ENCODE measurements around the gene STAT1.
A peak's percentile ranks its signal among the peaks of the same experiment; 100 is the strongest.

Gene STAT1

DNA sequence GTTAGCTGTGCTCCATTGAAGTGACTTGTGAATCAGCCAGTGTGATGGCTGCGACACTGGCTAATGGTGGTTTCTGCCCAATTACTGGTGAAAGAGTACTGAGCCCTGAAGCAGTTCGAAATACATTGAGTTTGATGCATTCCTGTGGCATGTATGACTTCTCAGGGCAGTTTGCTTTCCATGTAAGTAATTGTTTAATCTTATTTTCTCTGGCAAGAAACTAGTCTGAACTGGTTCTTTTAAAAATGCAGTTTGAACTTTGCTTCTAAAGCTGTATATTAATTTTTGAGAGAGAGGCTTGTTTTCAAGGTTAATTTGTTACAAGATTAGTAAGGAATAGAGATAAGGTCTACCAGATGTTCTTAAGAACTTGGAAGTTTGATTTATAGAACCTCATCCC, 86.7 kb downstream of the STAT1 start:
- peak; percentile 84 for ATAC-seq

DNA sequence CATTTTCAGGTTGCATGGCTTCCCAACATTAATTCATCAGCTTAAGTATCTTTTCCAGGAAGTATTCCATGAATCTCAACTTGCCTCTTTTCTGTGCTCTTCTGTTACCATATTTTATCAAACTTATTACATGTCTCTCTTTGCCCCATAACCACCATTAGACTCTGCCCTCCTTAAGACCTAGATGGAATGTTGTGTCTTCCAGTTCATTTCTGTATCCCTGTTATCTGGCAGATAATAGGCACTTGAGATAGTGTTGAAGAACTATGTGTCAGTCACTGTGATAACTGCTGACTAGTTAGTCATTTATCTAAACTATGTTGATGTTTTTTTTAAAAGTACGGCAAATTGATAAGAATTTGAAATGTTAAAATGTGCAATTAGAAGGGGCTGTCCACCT, 91.6 kb downstream of the STAT1 start:
- no peak for ATAC-seq
- TF ChIP-seq ESRRG (CRISPR knock-in tag; IDR thresholded peaks at IDR 0.05): no peak
- TF ChIP-seq, protein P1, sequence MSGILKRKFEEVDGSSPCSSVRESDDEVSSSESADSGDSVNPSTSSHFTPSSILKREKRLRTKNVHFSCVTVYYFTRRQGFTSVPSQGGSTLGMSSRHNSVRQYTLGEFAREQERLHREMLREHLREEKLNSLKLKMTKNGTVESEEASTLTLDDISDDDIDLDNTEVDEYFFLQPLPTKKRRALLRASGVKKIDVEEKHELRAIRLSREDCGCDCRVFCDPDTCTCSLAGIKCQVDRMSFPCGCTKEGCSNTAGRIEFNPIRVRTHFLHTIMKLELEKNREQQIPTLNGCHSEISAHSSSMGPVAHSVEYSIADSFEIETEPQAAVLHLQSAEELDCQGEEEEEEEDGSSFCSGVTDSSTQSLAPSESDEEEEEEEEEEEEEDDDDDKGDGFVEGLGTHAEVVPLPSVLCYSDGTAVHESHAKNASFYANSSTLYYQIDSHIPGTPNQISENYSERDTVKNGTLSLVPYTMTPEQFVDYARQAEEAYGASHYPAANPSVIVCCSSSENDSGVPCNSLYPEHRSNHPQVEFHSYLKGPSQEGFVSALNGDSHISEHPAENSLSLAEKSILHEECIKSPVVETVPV (CRISPR knock-in tag; IDR thresholded peaks at IDR 0.05): no peak
- TF ChIP-seq POU6F1 (CRISPR knock-in tag; IDR thresholded peaks at IDR 0.05; ENCODE audit: borderline replicate concordance, low read depth): no peak
- no peak for TF ChIP-seq ZFP30 (CRISPR knock-in tag; IDR thresholded peaks at IDR 0.05)

More for the DNA sequence above, 86.7 kb downstream of the STAT1 start:
- TF ChIP-seq TCF4 (CRISPR knock-in tag; IDR thresholded peaks at IDR 0.05; ENCODE audit: borderline replicate concordance) (no peak; the same call in 1 of the 2 replicates), ISL1 (CRISPR knock-in tag; IDR thresholded peaks at IDR 0.05) (peak; percentile 60; the same call in 1 of the 2 replicates), ZNF70 (CRISPR knock-in tag; IDR thresholded peaks at IDR 0.05) (no peak), POU6F1 (CRISPR knock-in tag; IDR thresholded peaks at IDR 0.05; ENCODE audit: borderline replicate concordance, low read depth) (no peak)

DNA sequence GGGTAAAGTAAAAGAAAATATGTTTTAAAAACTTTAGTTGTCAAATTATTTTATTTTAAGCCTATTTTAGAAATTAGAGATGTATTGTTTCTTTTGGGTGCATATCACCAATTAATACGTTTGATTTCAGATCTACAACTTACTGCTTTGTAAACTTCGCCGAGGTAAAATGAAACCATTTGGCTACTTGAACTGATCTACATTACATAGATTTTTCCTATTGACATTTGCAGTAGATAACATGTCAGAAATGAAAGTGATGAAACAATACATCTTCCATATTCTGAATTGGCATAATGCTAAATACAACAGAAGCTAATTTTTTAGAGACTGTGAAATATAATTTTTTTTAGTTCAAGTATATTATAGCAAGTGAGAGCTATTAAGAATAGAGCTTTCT, 93.9 kb downstream of the STAT1 start:
- no peak for TF ChIP-seq ZNF565 (CRISPR knock-in tag; conservative IDR thresholded peaks at IDR 0.05; ENCODE audit: low read depth)
- TF ChIP-seq PPARA (CRISPR knock-in tag; IDR thresholded peaks at IDR 0.05; ENCODE audit: borderline replicate concordance): no peak
- TF ChIP-seq ESRRG (CRISPR knock-in tag; IDR thresholded peaks at IDR 0.05): no peak
- no peak for TF ChIP-seq PATZ1 (CRISPR knock-in tag; IDR thresholded peaks at IDR 0.05; ENCODE audit: borderline replicate concordance)
- no peak for TF ChIP-seq RARB (CRISPR knock-in tag; IDR thresholded peaks at IDR 0.05)
- TF ChIP-seq ZNF70 (CRISPR knock-in tag; IDR thresholded peaks at IDR 0.05): no peak
- no peak for TF ChIP-seq SNAI2 (CRISPR knock-in tag; IDR thresholded peaks at IDR 0.05)
- TF ChIP-seq ZNF8 (CRISPR knock-in tag; IDR thresholded peaks at IDR 0.05): no peak
- TF ChIP-seq ISL1 (CRISPR knock-in tag; IDR thresholded peaks at IDR 0.05): no peak
- no peak for TF ChIP-seq ARNTL (CRISPR knock-in tag; IDR thresholded peaks at IDR 0.05; ENCODE audit: borderline replicate concordance, low read depth)
- TF ChIP-seq ZFP3 (CRISPR knock-in tag; IDR thresholded peaks at IDR 0.05): no peak
- no peak for TF ChIP-seq TSHZ2 (CRISPR knock-in tag; IDR thresholded peaks at IDR 0.05)
- no peak for TF ChIP-seq ZFP30 (CRISPR knock-in tag; IDR thresholded peaks at IDR 0.05)
- no peak for TF ChIP-seq BACH2 (CRISPR knock-in tag; IDR thresholded peaks at IDR 0.05; ENCODE audit: borderline replicate concordance)
- TF ChIP-seq, protein P1 (CRISPR knock-in tag; IDR thresholded peaks at IDR 0.05): no peak
- TF ChIP-seq CREB5 (CRISPR knock-in tag; IDR thresholded peaks at IDR 0.05; ENCODE audit: low read depth): no peak
- TF ChIP-seq ZC3H10 (CRISPR knock-in tag; IDR thresholded peaks at IDR 0.05): no peak

More for the DNA sequence above, 93.9 kb downstream of the STAT1 start:
- ATAC-seq: no peak
